Heart right ventricle (tissue), 16 donors: ENCODE measurements around the gene FRS3. TPM values are rescaled to one million over a fixed set of nuclear protein-coding genes. Genes with fewer than 3 reads are reported as not detected.

Experiments used
- ATAC-seq, 8 donors: fragments of 200-7000 bp; cut with Tn5 transposase; one replicate each; pipeline ENCODE4 v1.9.1; 2020; ENCODE audit warnings: mild to moderate bottlenecking in 8 of 8, moderate library complexity in 8 of 8, moderate number of reproducible peaks in 1 of 8
- DNase-seq, 2 donors: peaks; one replicate each; pipeline ENCODE4 v3.0.0-alpha.2; 2020
- H3K27ac ChIP-seq, 10 donors: fragments of 200-600 bp; sonication (generic) in 2 of 10; one replicate each; pipeline versions ENCODE4 v1.5.0 to v1.8.0; 2020 to 2022; ENCODE audit warnings: mild to moderate bottlenecking in 3 of 10
- H3K27me3 ChIP-seq, 7 donors: fragments of 200-600 bp; one replicate each; pipeline ENCODE4 v1.8.0; 2021 to 2022; ENCODE audit warnings: mild to moderate bottlenecking in 2 of 7
- H3K36me3 ChIP-seq, 9 donors: fragments of 200-600 bp; sonication (generic) in 1 of 9; one replicate each; pipeline versions ENCODE4 v1.5.0 to v1.8.0; 2020 to 2022; ENCODE audit warnings: mild to moderate bottlenecking in 2 of 9
- H3K4me1 ChIP-seq, 9 donors: fragments of 200-600 bp; sonication (generic) in 1 of 9; one replicate each; pipeline versions ENCODE4 v1.5.0 to v1.8.0; 2020 to 2022; ENCODE audit warnings: mild to moderate bottlenecking in 4 of 9
- H3K4me3 ChIP-seq, 10 donors: fragments of 200-600 bp; sonication (generic) in 2 of 10; one replicate each; pipeline versions ENCODE4 v1.5.0 to v1.8.0; 2020 to 2022; ENCODE audit warnings: mild to moderate bottlenecking in 7 of 10, moderate library complexity in 2 of 10
- H3K9me3 ChIP-seq, 11 donors: fragments of 200-600 bp in 10 of 11; sonication (generic) in 2 of 11; one replicate each; pipeline versions ENCODE4 v1.5.0 to v1.8.0; 2013 to 2022; ENCODE audit warnings: mild to moderate bottlenecking in 2 of 11, control low read depth in 1 of 11, moderate library complexity in 1 of 11
- WGBS, 2 donors: extraction: QIAGEN DNeasy Blood & Tissue Kit; methylation state at CpG; one replicate each; pipeline ENCODE4 v1.1.7; 2013; ENCODE audit warnings: inconsistent platforms in 1 of 2; 5-methylcytosine and 5-hydroxymethylcytosine counted together
- intact Hi-C, 10 donors: fragments of 100-400 bp; cut with DNase I; formaldehyde crosslinking; loops; one replicate each; pipeline versions ENCODE4 v1.11.1 to v1.14.2; 2022
- polyA plus RNA-seq, 2 donors: library from polyadenylated mRNA; stranded (reverse); fragments of 200-250 nt; gene quantifications; one replicate each; pipeline ENCODE4 v1.2.3, GENCODE V29; 2013
- total RNA-seq, 10 donors: library from RNA; stranded (reverse); fragmentation: NEBNext Ultra II Directional in 3 of 10; extraction: Animal tissue kit (Norgen Biotek cat#: 25700) in 3 of 10; gene quantifications; one replicate each; pipeline versions ENCODE4 v1.2.1 to v1.2.4, GENCODE V29; 2021 to 2023
- TF ChIP-seq, protein P1 (sequence below), 9 donors: fragments of 200-600 bp; sonication (generic) in 2 of 9; IDR thresholded peaks; one replicate each; pipeline versions ENCODE4 v1.5.0 to v1.8.0; 2021 to 2022; ENCODE audit warnings: antibody characterized with exemption in 9 of 9, mild to moderate bottlenecking in 5 of 9, moderate library complexity in 1 of 9
- donor health status: Arrhythmogenic right ventricular cardiomyopathy.
- donor health status: ischemic (EF 13 %, LVEDD 7.1; RV severe dilation, severe dysfunction).
- donor health status: healthy with polysubstance abuse.
- donor health status: DM: no; HTN: yes; CAD: no.
- donor health status: DM: no; HTN: no; CAD: no.
- donor health status: ischemic (EF 25% LVEDD 6.9; RV normal size, moderate dysfunction).
- donor health status: ischemic (EF 25% LVEDD 5.7; RV mildly dilated, moderate dysfunction).
- donor health status: healthy.
- donor health status: DM: yes; HTN: yes; CAD: no.
- donor health status: Ischemic cardiomyopathy.
- donor health status: ischemic (EF 35%, LVEDD 5.7; RV mildly dilated, moderate dysfunction).
- donor health status: nonischemic (EF 11% LVEDD 7.7; RV severe dilation, severe dysfunction).
- donor health status: DM: yes; HTN: yes; CAD: no.
- donor health status: PGD.
- donor health status: ischemic (EF 29% LVEDD 5.4; RV normal size, mild dysfunction).
- donor health status: nonischemic (EF 23%, LVEDD 6.1; RV moderate dilation, normal function).

FRS3 gene
- total and polyA plus RNA-seq, 12 donors = 2.8 to 8.7 (median 5.8) TPM

DNA sequence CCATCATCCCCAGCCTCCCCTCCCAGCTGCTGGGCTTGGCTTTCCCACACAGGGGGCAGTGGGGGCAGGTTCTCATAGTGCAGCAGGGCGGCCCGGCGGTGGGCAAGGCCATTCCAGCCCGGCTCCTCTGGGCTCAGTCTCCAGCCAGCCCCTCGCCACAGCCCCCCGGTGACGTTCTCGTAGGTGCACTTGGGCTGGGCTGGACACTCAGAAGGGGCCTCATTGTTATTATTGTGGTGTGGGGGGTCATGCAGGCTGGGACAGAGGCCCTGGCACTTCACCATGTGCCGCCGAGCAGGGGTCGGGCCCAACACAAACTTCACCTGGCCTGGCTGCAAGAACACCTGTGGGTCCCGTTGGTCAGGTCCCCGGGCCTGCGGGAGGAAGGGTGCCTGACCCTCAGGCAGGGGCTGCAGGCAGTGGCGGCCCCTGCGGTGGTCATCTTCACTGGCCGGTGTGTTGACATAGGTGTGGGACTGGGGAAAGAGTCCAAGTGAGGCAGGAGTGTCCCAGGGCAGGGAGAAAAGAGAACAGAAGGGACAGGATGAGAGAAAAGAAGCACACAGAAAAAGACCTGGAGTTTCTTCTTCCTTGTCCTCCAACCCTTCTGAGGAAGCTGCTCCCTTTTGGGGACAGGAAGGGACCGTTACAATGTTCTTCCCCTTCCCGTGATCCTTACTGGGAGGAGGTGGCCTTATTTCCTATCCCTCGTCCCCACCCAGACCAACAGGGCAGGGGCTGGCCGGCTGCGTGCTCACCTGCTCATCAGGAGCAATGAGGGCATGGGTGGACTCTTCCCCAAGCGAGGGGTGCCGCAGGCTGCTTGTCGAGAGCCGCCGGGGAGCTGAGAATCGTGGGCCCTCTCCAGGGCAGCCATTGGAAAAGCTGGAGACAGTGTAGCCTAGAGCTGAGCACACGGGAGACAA lies 8.4 kb downstream of the FRS3 start:
- DNase-seq = no peak

DNA sequence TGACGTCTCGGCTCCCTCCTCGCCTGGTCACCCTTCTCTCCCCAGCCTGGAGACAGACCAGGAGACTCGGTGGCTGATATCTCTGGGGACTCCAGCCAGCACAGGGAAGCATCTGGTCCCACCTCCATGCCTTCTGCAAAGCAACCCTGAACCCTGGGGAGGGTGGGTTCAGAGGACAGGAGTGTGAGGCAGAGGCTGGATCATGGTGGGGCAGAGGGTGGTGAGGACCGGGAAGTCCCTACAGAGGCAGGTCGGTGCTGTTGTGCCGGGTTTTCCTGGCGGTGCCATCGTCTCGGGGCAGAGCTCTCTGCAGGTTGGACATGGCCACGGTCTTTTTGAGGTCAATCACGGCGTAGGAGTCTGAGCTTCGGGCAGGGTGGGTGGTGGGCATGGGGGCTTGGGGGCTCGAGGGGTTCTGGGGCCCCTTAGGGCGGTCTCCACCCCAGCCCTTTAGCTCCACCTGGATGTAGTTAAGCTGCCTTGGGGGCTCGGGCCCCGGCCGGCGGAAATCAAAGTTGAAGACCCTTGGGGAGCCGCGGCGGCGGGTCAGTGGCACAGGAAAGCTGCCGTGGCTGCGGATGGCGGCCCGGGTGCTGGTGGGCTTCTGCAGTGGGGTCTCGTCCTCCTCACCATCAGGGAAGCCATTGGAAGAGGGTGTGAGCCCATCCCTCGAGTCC lies 9.2 kb downstream of the FRS3 start:
- Histone ChIP-seq H3K4me1 (peaks cover 4 to 30% (median 18%) of the 10 kb centered on the region in 9 donors), H3K4me3 (no peak overlapping the region), H3K27me3 (no peaks in the 10 kb centered on the region), H3K27ac (no peak overlapping the region), H3K36me3 (peaks cover 0 to 66% (median 28%) of the 10 kb centered on the region in 9 donors), H3K9me3 (no peaks in the 10 kb centered on the region)
- WGBS, 2 donors = 93 to 94% methylated on average over 30 of the region's 30 CpGs
- TF ChIP-seq, protein P1, sequence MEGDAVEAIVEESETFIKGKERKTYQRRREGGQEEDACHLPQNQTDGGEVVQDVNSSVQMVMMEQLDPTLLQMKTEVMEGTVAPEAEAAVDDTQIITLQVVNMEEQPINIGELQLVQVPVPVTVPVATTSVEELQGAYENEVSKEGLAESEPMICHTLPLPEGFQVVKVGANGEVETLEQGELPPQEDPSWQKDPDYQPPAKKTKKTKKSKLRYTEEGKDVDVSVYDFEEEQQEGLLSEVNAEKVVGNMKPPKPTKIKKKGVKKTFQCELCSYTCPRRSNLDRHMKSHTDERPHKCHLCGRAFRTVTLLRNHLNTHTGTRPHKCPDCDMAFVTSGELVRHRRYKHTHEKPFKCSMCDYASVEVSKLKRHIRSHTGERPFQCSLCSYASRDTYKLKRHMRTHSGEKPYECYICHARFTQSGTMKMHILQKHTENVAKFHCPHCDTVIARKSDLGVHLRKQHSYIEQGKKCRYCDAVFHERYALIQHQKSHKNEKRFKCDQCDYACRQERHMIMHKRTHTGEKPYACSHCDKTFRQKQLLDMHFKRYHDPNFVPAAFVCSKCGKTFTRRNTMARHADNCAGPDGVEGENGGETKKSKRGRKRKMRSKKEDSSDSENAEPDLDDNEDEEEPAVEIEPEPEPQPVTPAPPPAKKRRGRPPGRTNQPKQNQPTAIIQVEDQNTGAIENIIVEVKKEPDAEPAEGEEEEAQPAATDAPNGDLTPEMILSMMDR (IDR thresholded peaks at IDR 0.05) = no peak
- intact Hi-C loops = loop anchor here in 6 of 10 donors (10.0 kb wide), 5 partner anchors 76 to 406 kb away; partner anchors contain the start of gene GUCA1A (in 1 of the 6)
- no peak for DNase-seq
- ATAC-seq = no peak

More for the DNA sequence above, 8.4 kb downstream of the FRS3 start:
- no peak overlapping the region for H3K27ac ChIP-seq
- H3K4me1 ChIP-seq = peaks cover 4 to 28% (median 18%) of the 10 kb centered on the region in 9 donors
- H3K27me3 ChIP-seq = no peaks in the 10 kb centered on the region
- WGBS, 2 donors = 88 to 91% methylated on average over 29 of the region's 29 CpGs
- no peak overlapping the region for H3K4me3 ChIP-seq
- TF ChIP-seq, protein P1 (IDR thresholded peaks at IDR 0.05) = no peak
- ATAC-seq = no peak
- intact Hi-C loops = loop anchor here in 6 of 10 donors (10.0 kb wide), 5 partner anchors 77 to 407 kb away; partner anchors contain the start of gene GUCA1A (in 1 of the 6)
- no peaks in the 10 kb centered on the region for H3K9me3 ChIP-seq
- peaks cover 0 to 73% (median 29%) of the 10 kb centered on the region in 9 donors for H3K36me3 ChIP-seq

DNA sequence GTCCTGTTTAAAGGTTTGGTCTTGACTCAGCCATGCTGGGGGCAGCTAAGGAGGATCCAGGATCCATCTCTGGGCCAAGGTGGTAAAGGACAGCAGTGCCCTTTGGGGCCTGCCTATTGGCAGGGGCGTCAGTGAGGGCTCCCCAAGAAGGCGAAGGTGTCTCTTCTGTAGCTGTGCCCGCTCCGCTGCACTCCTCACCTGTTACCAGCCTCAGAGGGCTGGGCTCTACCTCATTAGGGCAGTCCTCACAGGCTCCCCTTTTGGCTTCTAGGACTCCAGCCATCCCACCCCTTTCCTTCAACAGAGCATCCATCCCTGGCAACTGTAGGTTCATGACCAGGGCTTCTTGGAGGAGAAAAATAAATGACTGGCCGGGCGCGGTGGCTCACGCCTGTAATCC lies 10.3 kb downstream of the FRS3 start:
- DNase-seq (no peak), ATAC-seq (no peak)
- peaks cover 0 to 55% (median 16%) of the 10 kb centered on the region in 9 donors for H3K36me3 ChIP-seq
- H3K27ac ChIP-seq = peak overlapping the region in 2 of 10 donors; percentile 78 to 85
- H3K4me1 ChIP-seq = peaks cover 4 to 30% (median 18%) of the 10 kb centered on the region in 9 donors
- TF ChIP-seq, protein P1 (IDR thresholded peaks at IDR 0.05) = no peak
- no peak overlapping the region for H3K4me3 ChIP-seq
- H3K27me3 ChIP-seq = no peaks in the 10 kb centered on the region
- 98% methylated on average over 8 of the region's 8 CpGs for WGBS, 2 donors
- intact Hi-C loops = no loop called here
- H3K9me3 ChIP-seq = no peaks in the 10 kb centered on the region
